ENCODE measurements around the gene TICAM2. TPM values are rescaled to one million over a fixed set of nuclear protein-coding genes. Genes with fewer than 3 reads are reported as not detected.

The TICAM2 gene
- total RNA-seq, 4 donors from 2014 or later, result 0.80 to 3.3 TPM; not detected in 2

DNA sequence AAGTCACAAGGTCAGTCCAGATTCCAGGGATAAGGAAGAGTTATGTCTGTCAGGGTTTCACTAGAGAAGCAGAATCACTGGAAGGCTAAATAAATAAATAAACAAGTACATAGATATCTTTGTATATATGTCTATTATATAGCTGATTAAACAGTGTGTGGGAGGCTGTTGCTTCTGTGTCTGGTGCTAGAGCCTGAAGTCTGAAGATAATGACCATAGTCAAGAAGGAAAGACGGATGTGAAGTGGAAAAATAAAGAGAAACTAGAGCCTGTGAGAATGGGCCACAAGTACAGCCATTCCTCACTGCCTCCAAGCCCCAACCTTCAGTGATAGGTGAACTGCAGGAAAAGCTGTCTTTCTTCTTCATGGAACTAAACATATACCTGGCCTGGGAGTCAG, 27.6 kb upstream of the TICAM2 start:
- Histone ChIP-seq H3K9me3 (no peaks in the 10 kb centered on the region), H3K4me1 (peaks cover 0 to 11% (median 0%) of the 10 kb centered on the region in 4 donors), H3K36me3 (no peaks in the 10 kb centered on the region), H3K4me3 (no peak overlapping the region), H3K27ac (no peak overlapping the region), H3K27me3 (no peaks in the 10 kb centered on the region)
- no peak for TF ChIP-seq POLR2A (IDR thresholded peaks at IDR 0.05)
- TF ChIP-seq, protein P1, sequence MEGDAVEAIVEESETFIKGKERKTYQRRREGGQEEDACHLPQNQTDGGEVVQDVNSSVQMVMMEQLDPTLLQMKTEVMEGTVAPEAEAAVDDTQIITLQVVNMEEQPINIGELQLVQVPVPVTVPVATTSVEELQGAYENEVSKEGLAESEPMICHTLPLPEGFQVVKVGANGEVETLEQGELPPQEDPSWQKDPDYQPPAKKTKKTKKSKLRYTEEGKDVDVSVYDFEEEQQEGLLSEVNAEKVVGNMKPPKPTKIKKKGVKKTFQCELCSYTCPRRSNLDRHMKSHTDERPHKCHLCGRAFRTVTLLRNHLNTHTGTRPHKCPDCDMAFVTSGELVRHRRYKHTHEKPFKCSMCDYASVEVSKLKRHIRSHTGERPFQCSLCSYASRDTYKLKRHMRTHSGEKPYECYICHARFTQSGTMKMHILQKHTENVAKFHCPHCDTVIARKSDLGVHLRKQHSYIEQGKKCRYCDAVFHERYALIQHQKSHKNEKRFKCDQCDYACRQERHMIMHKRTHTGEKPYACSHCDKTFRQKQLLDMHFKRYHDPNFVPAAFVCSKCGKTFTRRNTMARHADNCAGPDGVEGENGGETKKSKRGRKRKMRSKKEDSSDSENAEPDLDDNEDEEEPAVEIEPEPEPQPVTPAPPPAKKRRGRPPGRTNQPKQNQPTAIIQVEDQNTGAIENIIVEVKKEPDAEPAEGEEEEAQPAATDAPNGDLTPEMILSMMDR (IDR thresholded peaks at IDR 0.05), result no peak
- DNase-seq, result no peak

- DNase-seq, result no peak
- no peaks in the 10 kb centered on the region for H3K9me3 ChIP-seq
- peaks cover 0 to 26% (median 8%) of the 10 kb centered on the region in 4 donors for H3K4me1 ChIP-seq
- H3K27me3 ChIP-seq, result no peaks in the 10 kb centered on the region
- H3K27ac ChIP-seq, result no peak overlapping the region
- H3K4me3 ChIP-seq, result no peak overlapping the region
- no peak for TF ChIP-seq POLR2A (IDR thresholded peaks at IDR 0.05)
- TF ChIP-seq, protein P1 (IDR thresholded peaks at IDR 0.05), result no peak
- no peaks in the 10 kb centered on the region for H3K36me3 ChIP-seq
Observed at GRCh38 chr5:115627295-115627865, 25.1 kb upstream of the TICAM2 start.

DNA sequence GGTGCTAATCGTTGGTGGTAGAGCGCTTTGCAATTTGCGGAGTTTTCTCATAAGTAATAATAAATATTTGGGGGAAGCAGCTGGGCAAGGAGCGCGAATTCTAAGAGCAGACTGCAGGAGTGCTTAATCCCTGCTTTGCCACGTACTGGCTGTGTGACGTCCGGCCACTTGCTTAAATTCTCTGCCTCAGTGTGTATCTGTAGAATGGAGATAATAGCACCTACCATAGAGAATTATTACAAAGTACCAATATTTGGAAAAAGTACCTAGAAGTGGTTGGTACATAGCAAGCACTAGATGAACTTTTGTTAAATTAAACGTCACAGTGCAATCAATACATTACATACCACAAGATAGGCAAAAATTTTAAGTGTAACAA, 24.2 kb upstream of the TICAM2 start:
- Histone ChIP-seq H3K36me3 (no peaks in the 10 kb centered on the region), H3K4me1 (peaks cover 0 to 28% (median 10%) of the 10 kb centered on the region in 4 donors), H3K9me3 (no peaks in the 10 kb centered on the region), H3K27ac (peak overlapping the region; percentile 59 to 96 (median 86)), H3K27me3 (no peaks in the 10 kb centered on the region), H3K4me3 (peak overlapping the region; percentile 79 to 99 (median 94))
- no peak for DNase-seq
- no peak for TF ChIP-seq POLR2A (IDR thresholded peaks at IDR 0.05)
- TF ChIP-seq, protein P1 (IDR thresholded peaks at IDR 0.05), result peak in 1 of 6 experiments; percentile 2

GRCh38 chr5:115625579-115626444, 23.5 kb upstream of the TICAM2 start, which contains the start of gene TMED7:
TMED7 (minus strand) TSS chr5:115626036; CDS start chr5:115625792, 244 bp downstream.
- Histone ChIP-seq H3K4me1 (peaks cover 0 to 28% (median 10%) of the 10 kb centered on the region in 4 donors), H3K9me3 (no peaks in the 10 kb centered on the region), H3K4me3 (peak within 1 kb of the TSS; percentile 79 to 99 (median 94)), H3K27ac (peak within 1 kb of the TSS; percentile 89 to 98 (median 96)), H3K27me3 (no peaks in the 10 kb centered on the region), H3K36me3 (no peaks in the 10 kb centered on the region)
- peak; percentile 100 for DNase-seq
- TF ChIP-seq, protein P1 (IDR thresholded peaks at IDR 0.05), result peak in 2 of 6 experiments; percentile 10 to 25
- TF ChIP-seq POLR2A (IDR thresholded peaks at IDR 0.05), result peak; percentile 78 to 91

GRCh38 chr5:115624994-115625393, 22.7 kb upstream of the TICAM2 start:
- H3K27ac ChIP-seq, result peak overlapping the region; percentile 89 to 98 (median 96)
- no peaks in the 10 kb centered on the region for H3K27me3 ChIP-seq
- no peaks in the 10 kb centered on the region for H3K9me3 ChIP-seq
- H3K36me3 ChIP-seq, result peaks cover 0 to 4% (median 0%) of the 10 kb centered on the region in 3 donors
- H3K4me3 ChIP-seq, result peak overlapping the region; percentile 79 to 99 (median 94)
- TF ChIP-seq POLR2A (IDR thresholded peaks at IDR 0.05), result no peak
- TF ChIP-seq, protein P1 (IDR thresholded peaks at IDR 0.05), result no peak
- no peak for DNase-seq
- H3K4me1 ChIP-seq, result peaks cover 0 to 28% (median 10%) of the 10 kb centered on the region in 4 donors

Measured in Peyer's patch (tissue), 4 donors.